ENCODE results near the gene RCAN2. TPM values are rescaled to one million over a fixed set of nuclear protein-coding genes. Genes with fewer than 3 reads are reported as not detected.

RCAN2 gene
- total RNA-seq, 1 experiment from 2014 or later = not detected

DNA sequence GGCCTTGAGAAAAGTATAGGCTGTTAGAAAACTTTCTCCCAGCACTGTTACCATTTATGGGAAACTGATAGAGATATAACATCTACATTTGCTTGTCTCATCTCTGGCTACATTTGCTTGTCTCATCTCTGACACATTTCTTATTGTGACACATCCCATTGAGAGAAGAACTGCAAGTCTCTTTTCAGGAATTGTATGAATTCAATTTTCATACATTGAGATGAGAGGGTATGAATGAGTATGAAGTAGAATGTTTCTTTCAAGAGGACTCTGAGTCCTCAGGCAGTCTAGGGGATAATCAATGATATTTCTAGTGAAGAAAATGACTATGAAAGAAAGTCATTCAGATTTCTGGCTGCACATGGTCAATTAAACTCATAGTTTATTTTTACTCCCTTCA lies 282.9 kb downstream of the RCAN2 start:
- DNase-seq (ENCODE audit: low spot score) = no peak
- in situ Hi-C loops (cut with HindIII; ENCODE audit: low sequenced_read_pairs) = no loop called here

DNA sequence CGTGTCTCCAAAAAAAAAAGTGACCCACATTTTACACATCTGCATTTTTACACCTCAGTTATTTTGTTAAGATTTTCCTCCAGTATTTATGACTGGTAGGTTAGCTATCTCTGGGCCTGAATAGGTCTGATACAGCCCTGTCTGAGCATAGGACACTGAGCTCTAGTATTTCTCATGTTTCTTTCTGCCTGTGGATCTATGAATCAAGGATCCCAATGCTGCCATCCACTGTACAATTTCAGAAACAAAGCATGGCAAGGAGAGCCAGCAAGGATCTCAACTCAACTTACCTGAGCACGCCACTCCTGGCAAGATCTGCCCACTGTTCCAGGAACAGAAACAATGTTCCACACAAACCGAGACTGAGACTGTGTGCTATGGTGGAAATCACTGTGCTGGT lies 284.1 kb downstream of the RCAN2 start:
- in situ Hi-C loops (cut with HindIII; ENCODE audit: low sequenced_read_pairs) = no loop called here
- no peak for DNase-seq (ENCODE audit: low spot score)

DNA sequence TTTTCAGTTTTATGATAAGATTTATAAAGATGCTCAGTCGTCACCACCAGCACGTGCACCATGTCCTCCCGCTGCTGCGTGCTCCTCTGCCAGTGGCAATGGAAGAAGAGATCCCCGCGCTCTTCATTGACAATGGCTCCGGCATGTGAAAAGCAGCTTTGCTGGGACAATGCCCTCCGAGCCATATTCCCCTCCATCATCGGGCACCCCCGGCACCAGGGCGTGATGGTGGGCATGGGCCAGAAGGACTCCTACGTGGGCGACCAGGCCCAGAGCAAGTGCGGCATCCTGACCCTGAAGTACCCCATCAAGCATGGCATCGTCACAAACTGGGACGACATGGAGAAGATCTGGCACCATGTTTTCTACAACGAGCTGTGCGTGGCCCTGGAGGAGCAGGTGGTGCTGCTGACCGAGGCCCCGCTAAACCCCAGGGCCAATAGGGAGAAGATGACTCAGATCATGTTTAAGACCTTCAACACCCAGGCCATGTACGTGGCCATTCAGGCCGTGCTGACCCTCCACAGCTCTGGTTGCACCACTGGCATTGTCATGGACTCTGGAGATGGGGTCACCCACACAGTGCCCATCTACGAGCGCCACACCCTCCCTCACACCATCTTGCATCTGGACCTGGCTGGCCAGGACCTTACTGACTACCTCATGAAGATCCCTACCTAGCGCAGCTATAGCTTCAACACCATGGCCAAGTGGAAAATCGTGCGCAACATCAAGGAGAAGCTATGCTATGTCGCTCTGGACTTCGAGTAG lies 286.2 kb downstream of the RCAN2 start:
- in situ Hi-C loops (cut with HindIII; ENCODE audit: low sequenced_read_pairs) = no loop called here
- DNase-seq (ENCODE audit: low spot score) = no peak

DNA sequence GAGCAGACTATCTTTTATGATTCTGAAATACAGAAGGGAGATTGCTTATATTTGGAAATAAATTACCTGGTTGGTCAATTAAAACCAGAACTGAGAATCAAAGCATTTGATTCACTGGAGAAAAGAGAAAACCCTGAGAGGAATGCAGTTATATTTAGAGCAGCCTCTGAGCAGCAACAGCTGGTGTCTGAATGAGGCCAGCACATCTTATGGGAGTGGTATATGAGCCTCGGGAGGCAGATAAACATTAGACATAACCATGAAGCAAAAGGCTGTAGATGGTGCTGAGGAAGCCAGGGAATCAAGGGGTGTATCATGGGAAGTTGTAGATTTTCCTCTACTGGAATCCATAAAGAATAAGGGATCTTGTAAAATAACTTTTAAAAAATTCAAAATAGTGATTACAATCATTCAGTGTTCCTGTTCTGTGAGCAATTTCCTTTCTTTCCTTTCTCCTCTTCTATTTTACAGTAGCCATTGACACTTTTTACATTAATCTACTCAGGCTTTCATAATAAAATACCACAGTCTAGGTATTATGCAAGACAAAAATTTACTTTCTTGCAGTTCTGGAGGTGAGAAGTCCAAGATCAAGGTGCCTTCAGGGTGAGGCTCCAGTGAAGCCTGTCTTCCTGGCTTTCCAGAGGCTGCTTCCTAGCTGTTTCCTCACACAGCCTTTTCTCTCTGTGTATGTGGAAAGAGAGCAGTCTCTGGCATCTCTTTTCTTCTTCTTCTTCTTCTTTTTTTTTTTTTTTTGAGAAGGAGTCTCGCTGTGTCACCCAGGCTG lies 287.7 kb downstream of the RCAN2 start:
- in situ Hi-C loops (cut with HindIII; ENCODE audit: low sequenced_read_pairs) = no loop called here
- DNase-seq (ENCODE audit: low spot score) = no peak

DNA sequence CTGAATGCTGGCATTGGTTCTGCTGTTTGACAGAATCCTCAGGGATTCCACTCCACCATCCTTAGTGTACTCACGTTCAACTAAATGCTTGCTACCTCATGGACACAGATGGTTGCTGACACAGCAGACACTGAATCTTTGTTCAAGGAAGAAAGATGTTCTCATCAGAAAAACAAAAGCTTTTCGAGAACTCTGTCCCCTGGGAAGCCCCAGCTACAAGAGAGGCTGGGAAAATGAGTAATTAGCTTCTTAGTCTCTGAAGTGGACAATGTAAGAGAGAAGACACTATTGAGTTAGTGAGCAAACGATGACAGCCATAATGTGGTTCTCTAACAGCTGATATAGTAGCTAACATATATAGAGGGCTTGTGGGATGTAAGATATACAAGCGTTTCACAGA lies 289.5 kb downstream of the RCAN2 start:
- no peak for DNase-seq (ENCODE audit: low spot score)
- in situ Hi-C loops (cut with HindIII; ENCODE audit: low sequenced_read_pairs) = no loop called here

DNA sequence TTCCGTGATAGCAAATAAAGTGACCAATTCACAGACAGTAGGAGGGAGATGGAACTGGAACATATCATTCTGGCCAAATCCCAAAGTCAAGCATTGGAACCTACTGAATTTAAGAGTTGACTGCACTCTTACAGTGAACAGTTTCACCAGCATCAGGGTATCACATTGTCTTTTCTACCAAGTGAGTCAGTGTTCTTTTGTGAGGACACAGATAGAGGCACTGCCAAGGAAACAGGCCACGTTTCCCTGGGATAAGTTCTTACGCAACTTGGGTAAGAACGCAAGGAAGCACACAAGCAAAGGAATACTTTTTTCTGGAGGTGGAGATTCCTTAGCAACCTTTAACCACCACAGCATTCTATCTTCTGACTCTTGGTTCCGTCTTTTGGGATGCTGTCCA lies 291.9 kb downstream of the RCAN2 start:
- in situ Hi-C loops (cut with HindIII; ENCODE audit: low sequenced_read_pairs) = no loop called here
- DNase-seq (ENCODE audit: low spot score) = no peak

DNA sequence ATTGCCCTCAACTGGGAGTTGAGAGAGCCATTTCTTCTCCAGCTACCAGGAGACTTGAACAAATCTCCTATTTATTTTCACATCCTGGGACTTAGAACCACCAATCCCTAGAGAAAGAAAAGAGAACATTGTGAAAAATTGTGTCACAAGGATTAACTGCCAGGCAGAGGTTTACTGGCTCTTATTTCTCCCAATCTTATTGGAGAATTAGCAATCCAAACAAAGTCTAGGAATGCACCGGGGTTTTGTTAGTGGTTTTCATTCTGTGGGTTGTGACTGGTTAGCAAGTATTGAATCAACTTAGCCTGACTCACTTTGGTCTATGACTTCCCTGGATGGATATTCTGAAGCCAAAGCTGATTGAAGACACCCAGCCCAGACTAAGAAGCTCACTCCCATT lies 299.3 kb downstream of the RCAN2 start:
- no peak for DNase-seq (ENCODE audit: low spot score)
- in situ Hi-C loops (cut with HindIII; ENCODE audit: low sequenced_read_pairs) = no loop called here

DNA sequence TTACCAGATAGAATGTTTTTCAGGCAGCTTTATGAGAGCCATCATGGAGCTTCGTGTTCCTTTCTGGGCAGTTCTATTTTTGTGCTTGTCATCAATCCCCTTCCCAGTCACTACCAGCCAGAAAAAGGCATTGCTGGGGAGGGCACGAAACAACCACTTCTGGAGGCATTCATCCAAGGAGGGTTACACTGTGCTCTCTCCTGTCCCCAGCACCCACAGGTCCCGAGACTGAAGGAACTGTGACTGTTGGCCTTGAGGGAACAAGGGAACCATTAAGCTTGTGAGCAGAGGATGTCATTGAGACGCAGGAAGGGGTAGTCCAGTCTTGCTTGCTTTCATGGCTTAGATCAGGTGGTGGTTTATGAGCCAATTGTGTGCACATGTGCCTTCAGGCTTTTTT lies 300.4 kb downstream of the RCAN2 start:
- DNase-seq (ENCODE audit: low spot score) = no peak
- in situ Hi-C loops (cut with HindIII; ENCODE audit: low sequenced_read_pairs) = no loop called here

DNA sequence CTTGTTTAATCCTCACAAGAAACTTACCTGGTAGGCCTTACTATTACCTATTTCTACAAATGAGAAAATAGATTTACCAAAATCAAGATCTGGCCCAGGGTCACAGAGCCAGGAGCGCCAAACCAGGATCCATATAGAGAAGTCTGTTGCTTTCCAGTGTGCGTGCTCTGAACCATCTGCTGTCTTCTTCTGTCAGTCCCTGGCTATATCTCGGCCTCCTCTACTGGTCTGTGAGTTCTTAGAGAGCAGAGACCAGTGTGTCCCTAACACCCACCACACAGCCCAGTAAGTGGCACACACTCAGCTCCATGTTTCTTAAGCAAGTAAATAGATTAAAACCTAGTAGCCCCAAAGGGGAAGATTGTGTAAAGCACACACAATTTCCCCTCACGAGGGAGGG lies 301.5 kb downstream of the RCAN2 start:
- in situ Hi-C loops (cut with HindIII; ENCODE audit: low sequenced_read_pairs) = no loop called here
- peak; percentile 66 for DNase-seq (ENCODE audit: low spot score)

DNA sequence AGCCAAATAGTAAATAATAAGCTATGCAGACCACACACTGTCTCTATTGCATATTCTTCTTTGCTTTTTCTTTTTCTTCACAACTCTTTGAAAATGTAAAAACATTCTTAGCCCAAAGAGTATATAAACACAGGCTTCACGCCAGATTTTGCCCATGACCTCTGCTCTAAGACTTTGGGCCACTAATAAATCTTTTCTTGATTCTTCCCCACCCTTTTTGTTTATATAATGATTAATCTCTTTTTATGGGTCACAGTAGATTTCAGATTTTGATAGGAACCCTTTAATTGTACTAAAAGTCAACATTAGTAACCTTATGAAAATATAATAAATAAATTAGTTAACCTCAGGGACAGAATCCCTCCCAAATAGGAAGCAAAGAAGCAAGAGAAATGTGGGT lies 304.7 kb downstream of the RCAN2 start:
- in situ Hi-C loops (cut with HindIII; ENCODE audit: low sequenced_read_pairs) = no loop called here
- DNase-seq (ENCODE audit: low spot score) = no peak

DNA sequence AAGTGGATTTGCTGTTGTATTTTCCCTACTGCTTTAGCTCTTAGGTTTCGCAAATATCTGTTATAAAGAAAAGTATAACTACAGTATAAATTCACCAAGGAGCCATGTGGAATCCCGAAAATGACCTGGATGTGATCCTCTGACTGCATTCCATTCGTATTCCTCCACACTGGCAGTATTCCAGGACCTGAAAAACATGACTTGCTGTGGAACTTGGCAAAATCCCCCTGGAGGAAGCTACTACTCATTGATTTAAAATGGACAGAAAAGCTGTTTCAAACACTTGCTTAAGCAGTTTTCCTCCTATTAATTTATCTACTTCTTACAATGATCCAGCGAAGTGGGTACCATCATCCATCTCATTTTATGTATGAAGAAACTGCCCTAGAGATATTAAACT lies 307.1 kb downstream of the RCAN2 start:
- DNase-seq (ENCODE audit: low spot score) = no peak
- in situ Hi-C loops (cut with HindIII; ENCODE audit: low sequenced_read_pairs) = no loop called here

DNA sequence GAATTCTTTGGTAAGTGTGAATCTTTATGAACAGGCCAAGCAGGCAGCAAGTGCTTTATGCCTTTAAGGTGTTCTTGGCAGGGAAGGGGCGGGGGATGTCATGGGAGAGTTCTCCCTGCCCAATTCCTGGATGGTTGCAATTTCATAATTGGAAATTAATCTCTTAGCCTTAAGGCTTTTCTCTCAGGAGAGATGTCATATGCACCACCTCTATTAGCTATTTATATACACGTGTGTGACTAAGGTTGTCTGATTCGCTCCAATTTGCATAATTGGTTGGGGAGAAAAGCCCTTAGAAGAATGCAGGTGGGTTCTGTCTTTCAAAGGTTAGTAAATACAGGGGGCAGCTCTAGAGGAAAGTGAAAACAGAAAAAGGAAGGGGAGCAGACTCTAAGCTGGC lies 315.3 kb downstream of the RCAN2 start:
- DNase-seq (ENCODE audit: low spot score) = no peak
- in situ Hi-C loops (cut with HindIII; ENCODE audit: low sequenced_read_pairs) = no loop called here

DNA sequence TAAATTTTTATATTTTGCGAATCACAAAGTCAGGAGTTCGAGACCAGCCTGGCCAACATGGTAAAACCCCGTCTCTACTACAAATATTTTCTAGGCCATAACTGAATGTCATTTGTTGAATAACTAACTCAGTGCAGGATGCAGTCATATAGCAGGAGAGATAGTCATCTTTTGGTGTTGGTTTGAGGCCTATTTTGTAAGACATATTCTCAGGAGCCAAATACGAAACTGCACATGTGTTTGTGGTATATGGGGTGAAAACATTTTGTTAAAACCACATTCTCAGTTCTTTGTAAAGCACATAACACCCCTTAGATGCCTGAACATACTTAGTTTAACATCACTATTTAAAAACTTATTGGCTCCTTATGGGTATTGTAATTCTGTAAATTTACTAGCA lies 315.8 kb downstream of the RCAN2 start:
- DNase-seq (ENCODE audit: low spot score) = no peak
- in situ Hi-C loops (cut with HindIII; ENCODE audit: low sequenced_read_pairs) = no loop called here

DNA sequence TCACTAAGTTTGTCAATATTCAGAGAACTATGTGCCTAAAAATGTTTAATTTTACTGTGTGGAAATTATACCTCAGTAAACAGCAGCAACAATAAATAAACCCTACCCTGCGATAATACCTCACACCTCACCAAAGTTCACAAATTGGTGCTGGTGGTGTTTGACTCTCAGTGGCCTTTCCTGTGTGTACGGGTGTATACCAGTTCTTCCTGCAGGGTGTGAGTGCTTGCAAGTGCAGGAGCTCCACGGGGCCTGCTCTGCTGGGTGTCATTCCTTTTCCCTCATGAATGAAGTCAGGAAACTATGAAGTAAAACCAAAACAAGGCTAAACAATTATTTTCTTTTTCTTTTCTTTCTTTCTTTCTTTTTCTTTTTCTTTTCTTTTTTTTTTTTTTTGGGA lies 316.3 kb downstream of the RCAN2 start:
- DNase-seq (ENCODE audit: low spot score) = no peak
- in situ Hi-C loops (cut with HindIII; ENCODE audit: low sequenced_read_pairs) = no loop called here

DNA sequence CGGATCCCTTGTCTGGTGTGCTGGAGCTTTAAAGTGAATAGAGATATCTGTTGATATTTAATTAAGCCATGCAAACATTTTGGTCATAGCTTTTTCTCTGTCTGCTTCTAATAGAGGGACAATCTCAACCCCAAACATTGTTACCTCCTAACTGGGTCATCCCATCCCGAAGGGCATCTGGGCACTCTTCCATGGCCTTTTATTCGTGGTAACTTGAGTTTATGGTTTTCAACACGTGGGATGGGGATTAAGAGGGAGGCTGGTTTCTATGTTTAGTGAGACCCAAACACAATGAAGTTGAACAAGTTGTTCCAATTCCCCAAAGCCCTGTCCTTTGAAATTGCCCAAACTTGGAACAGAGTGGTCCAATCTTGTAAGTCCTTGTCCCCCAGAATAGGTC lies 319.1 kb downstream of the RCAN2 start:
- DNase-seq (ENCODE audit: low spot score) = no peak
- in situ Hi-C loops (cut with HindIII; ENCODE audit: low sequenced_read_pairs) = no loop called here

Other genes with a start within 250 kb of the RCAN2 start
- gene CYP39A1, start 161.4 kb upstream of the RCAN2 start, total RNA-seq (2014; rRNA removed; shearing (Covaris generic)) = not detected in 2 replicates
- not detected in 2 replicates for gene SLC25A27, start 161.5 kb upstream of the RCAN2 start, total RNA-seq (2014; rRNA removed; shearing (Covaris generic))
- not detected in 2 replicates for gene TDRD6, start 196.4 kb upstream of the RCAN2 start, total RNA-seq (2014; rRNA removed; shearing (Covaris generic))
- not detected in 2 replicates for gene PLA2G7, start 243.9 kb upstream of the RCAN2 start, total RNA-seq (2014; rRNA removed; shearing (Covaris generic))